Uterus (tissue), 2 donors: ENCODE data around the gene EGF.

Experiments used
- CTCF ChIP-seq, 4 experiments: fragments of 200-600 bp in 2 of 4; fragments of 450-650 bp in 2 of 4; sonication (generic) in 2 of 4; IDR thresholded peaks; one replicate each; pipeline ENCODE4 v1.5.1; 2016 to 2019; ENCODE audit warnings: antibody characterized with exemption in 4 of 4, mild to moderate bottlenecking in 2 of 4, moderate library complexity in 1 of 4
- POLR2A ChIP-seq, 2 donors: fragments of 450-650 bp; IDR thresholded peaks; one replicate each; pipeline ENCODE4 v1.6.1; 2016; ENCODE audit warnings: antibody characterized with exemption in 2 of 2, mild to moderate bottlenecking in 1 of 2, moderate library complexity in 1 of 2

- no peak for TF ChIP-seq CTCF (IDR thresholded peaks at IDR 0.05)
- no peak for TF ChIP-seq POLR2A (IDR thresholded peaks at IDR 0.05)
These were observed 133.9 kb downstream of the EGF start for GRCh38 chr4:110046588-110047049.
